Ishikawa (cell line): ENCODE data around the gene CACNA1C.

ENCODE experiments used
- CREB1 ChIP-seq: IDR thresholded peaks from 2 replicates; pipeline ENCODE4 v1.6.1; 2012; ENCODE audit warnings: low read depth
- EGR1 ChIP-seq: IDR thresholded peaks from 2 replicates; pipeline ENCODE4 v1.6.1; 2012
- EP300 ChIP-seq: IDR thresholded peaks from 2 replicates; pipeline ENCODE4 v1.6.1; 2012; ENCODE audit warnings: borderline replicate concordance
- FOXM1 ChIP-seq: IDR thresholded peaks from 2 replicates; pipeline ENCODE4 v1.6.1; 2012; ENCODE audit warnings: low read depth, borderline replicate concordance
- MAX ChIP-seq: IDR thresholded peaks from 2 replicates; pipeline ENCODE4 v1.6.1; 2012
- RAD21 ChIP-seq: IDR thresholded peaks from 2 replicates; pipeline ENCODE4 v1.6.1; 2012; ENCODE audit warnings: low read depth
- REST ChIP-seq: IDR thresholded peaks from 2 replicates; pipeline ENCODE4 v1.6.1; 2012; ENCODE audit warnings: low read depth, mild to moderate bottlenecking
- TAF1 ChIP-seq: IDR thresholded peaks from 2 replicates; pipeline ENCODE4 v1.6.1; 2012; ENCODE audit warnings: low read depth, mild to moderate bottlenecking
- USF1 ChIP-seq: IDR thresholded peaks from 2 replicates; pipeline ENCODE4 v1.6.1; 2012
- YY1 ChIP-seq: IDR thresholded peaks from 2 replicates; pipeline ENCODE4 v1.6.1; 2012; ENCODE audit warnings: low read depth
- ZBTB7A ChIP-seq: IDR thresholded peaks from 2 replicates; pipeline ENCODE4 v1.6.1; 2012; ENCODE audit warnings: low read depth

DNA sequence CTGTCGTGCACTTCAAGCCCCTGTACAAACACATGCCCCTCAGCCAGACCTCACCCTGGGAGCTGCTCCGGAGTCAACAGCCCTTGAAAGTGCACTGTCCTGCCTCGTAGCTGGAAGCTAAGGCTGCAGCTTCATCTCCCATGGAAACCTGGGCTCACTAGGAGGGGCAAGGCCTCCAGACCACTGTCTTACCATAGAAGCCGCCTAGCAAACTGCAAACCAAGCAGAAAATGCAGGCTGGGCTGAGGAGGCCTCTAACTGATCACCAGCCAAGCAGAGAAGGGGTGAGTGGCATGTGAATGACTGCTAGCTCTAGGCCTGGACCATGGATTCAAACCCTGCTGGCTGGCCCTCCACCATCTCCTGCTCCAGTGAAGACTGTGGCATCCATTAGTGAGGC lies 340.2 kb downstream of the CACNA1C start:
- no peak for TF ChIP-seq RAD21
- TF ChIP-seq TAF1: no peak
- TF ChIP-seq YY1: no peak
- no peak for TF ChIP-seq MAX
- TF ChIP-seq ZBTB7A: no peak
- TF ChIP-seq EGR1: no peak
- no peak for TF ChIP-seq REST
- no peak for TF ChIP-seq EP300
- no peak for TF ChIP-seq USF1
- no peak for TF ChIP-seq FOXM1
- no peak for TF ChIP-seq CREB1
